GM19452 (cell line): ENCODE data around the gene PPP1R3E.
"Not testable (repeated sequence)": the region's sequence is repeated elsewhere in the genome, so short reads cannot be mapped to it uniquely, and the experiment has no call there.

Source experiments
- ATAC-seq: cut with Tn5 transposase; IDR thresholded peaks from one replicate; pipeline ENCODE4 v1.9.1; 2021; ENCODE audit not compliant: unreplicated experiment

The PPP1R3E gene

GRCh38 chr14:23297611-23298277 is 4.9 kb downstream of the PPP1R3E start:
- ATAC-seq: no peak

GRCh38 chr14:23297096-23297495 is 5.6 kb downstream of the PPP1R3E start:
- no peak for ATAC-seq

GRCh38 chr14:23296012-23296777 is 6.5 kb downstream of the PPP1R3E start:
- ATAC-seq: no peak

- ATAC-seq: no peak
These were observed 7.7 kb downstream of the PPP1R3E start for GRCh38 chr14:23294734-23295561.

GRCh38 chr14:23286902-23287479 is 15.7 kb downstream of the PPP1R3E start:
- ATAC-seq: no peak

GRCh38 chr14:23286020-23286901 is 16.4 kb downstream of the PPP1R3E start, which contains the start of gene HOMEZ:
HOMEZ (minus strand) TSS chr14:23286132; CDS start chr14:23285952, 180 bp downstream.
- peak; percentile 98 for ATAC-seq

- peak; percentile 17 for ATAC-seq
These were observed 17.1 kb downstream of the PPP1R3E start for GRCh38 chr14:23285530-23286019.

- ATAC-seq: no peak
These were observed 17.8 kb downstream of the PPP1R3E start for GRCh38 chr14:23284654-23285529.

- no peak for ATAC-seq
These were observed 21.4 kb downstream of the PPP1R3E start for GRCh38 chr14:23281247-23281646.

- ATAC-seq: not testable (repeated sequence)
These were observed 24.7 kb downstream of the PPP1R3E start for GRCh38 chr14:23277928-23278327.

- no peak for ATAC-seq
These were observed 25.5 kb downstream of the PPP1R3E start for GRCh38 chr14:23277189-23277588.

GRCh38 chr14:23275412-23275811 is 27.2 kb downstream of the PPP1R3E start:
- no peak for ATAC-seq

GRCh38 chr14:23269193-23269592 is 33.5 kb downstream of the PPP1R3E start:
- ATAC-seq: no peak

GRCh38 chr14:23260849-23261248 is 41.8 kb downstream of the PPP1R3E start:
- not testable (repeated sequence) for ATAC-seq

GRCh38 chr14:23259426-23259825 is 43.2 kb downstream of the PPP1R3E start:
- ATAC-seq: no peak

- ATAC-seq: no peak
These were observed 44.4 kb downstream of the PPP1R3E start for GRCh38 chr14:23258256-23258655.

- no peak for ATAC-seq
These were observed 50.0 kb downstream of the PPP1R3E start for GRCh38 chr14:23252420-23253333.

- ATAC-seq: no peak
These were observed 50.7 kb downstream of the PPP1R3E start for GRCh38 chr14:23252006-23252405.
